ENCODE results near the gene CTNNBIP1.
"Not testable (repeated sequence)": the region's sequence is repeated elsewhere in the genome, so short reads cannot be mapped to it uniquely, and the experiment has no call there.

Gene CTNNBIP1

DNA sequence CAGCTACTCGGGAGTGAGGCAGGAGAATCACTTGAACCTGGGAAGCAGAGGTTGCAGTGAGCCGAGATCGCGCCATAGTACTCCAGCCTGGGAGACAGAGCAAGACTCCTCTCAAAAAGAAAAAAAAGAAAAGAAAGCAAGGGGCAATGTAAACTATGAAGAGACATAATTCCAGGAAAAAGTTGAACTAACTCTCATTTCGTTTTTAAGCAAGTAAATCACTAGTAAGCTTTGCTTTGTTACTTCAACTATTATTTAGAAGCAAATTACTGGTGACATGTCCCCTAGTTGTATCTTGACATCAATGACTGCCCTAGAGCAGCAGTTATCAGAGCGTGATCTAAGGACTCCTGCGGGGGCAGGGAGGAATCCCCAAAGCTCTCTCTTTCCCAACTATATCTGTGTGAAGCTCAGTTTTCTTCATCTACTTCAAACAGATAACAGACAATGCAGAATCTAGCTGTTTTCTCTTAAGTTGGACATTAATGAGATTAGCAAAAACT, 105.0 kb downstream of the CTNNBIP1 start:
- no peak overlapping the region for H3K4me3 ChIP-seq (ENCODE audit: low read depth, low read length)
- TF ChIP-seq, protein P1, sequence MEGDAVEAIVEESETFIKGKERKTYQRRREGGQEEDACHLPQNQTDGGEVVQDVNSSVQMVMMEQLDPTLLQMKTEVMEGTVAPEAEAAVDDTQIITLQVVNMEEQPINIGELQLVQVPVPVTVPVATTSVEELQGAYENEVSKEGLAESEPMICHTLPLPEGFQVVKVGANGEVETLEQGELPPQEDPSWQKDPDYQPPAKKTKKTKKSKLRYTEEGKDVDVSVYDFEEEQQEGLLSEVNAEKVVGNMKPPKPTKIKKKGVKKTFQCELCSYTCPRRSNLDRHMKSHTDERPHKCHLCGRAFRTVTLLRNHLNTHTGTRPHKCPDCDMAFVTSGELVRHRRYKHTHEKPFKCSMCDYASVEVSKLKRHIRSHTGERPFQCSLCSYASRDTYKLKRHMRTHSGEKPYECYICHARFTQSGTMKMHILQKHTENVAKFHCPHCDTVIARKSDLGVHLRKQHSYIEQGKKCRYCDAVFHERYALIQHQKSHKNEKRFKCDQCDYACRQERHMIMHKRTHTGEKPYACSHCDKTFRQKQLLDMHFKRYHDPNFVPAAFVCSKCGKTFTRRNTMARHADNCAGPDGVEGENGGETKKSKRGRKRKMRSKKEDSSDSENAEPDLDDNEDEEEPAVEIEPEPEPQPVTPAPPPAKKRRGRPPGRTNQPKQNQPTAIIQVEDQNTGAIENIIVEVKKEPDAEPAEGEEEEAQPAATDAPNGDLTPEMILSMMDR (IDR thresholded peaks at IDR 0.05; ENCODE audit: insufficient read depth, low read depth, low read length, missing control alignments): no peak
- no peak for DNase-seq (ENCODE audit: low read depth)

DNA sequence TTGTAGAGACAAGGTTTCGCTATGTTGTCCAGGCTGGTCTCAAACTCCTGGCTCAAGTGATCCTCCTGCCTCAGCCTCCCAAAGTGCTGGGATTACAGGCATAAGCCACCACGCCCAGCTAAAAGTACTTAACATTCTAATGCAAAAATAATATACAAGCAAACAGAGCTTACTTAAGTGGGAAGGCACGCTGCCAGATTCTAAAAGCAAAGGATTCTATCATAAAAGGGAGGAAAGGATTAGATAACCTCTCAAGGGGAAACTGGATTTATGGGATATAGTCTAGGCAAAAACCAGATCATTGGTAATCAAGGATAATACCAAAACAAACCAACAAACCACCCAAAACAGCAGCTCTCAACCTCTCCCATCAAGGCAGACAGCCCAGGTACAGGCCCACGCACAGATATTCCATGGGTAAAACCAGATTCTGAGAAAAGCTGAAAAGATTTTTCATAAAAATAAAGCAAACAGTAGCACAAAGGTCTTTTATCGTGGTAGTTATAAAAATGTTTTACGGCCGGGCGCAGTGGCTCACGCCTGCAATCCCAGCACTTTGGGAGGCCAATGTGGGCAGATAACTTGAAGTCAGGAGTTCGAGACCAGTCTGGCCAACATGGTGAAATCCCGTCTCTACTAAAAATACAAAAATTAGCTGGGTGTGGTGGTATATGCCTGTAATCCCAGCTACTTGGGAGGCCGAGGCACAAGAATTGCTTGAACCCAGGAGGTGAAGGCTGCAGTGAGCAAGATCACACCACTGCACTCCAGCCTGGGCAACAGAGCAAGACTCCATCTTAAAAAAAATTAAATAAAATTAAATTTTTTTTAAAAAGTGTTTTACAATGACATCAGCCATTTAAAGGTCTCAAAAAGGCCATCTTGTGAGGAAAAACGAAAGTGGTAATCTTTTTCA, 106.8 kb downstream of the CTNNBIP1 start:
- H3K4me3 ChIP-seq (ENCODE audit: low read depth, low read length); DNase-seq (ENCODE audit: low read depth): not testable (repeated sequence)

DNA sequence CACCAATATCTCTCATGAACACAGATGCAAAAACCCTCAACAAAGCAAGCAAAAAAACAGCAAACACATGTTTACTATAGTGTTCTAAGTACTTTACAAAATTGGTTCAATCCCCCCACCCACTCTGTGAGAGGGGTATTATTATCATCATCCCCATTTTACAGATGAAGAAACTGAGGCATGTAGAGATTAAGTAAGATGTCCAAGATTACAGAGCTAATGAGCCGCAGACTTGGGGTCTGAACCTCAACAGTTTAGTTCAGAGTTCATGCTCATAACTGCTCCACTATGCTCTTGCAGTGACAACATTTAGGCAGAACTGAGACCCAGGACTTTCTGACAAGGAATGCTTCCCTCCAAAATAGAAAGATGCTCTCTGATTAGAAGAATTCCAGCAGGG, 108.2 kb downstream of the CTNNBIP1 start:
- no peak overlapping the region for H3K4me3 ChIP-seq (ENCODE audit: low read depth, low read length)
- DNase-seq (ENCODE audit: low read depth): no peak
- TF ChIP-seq, protein P1 (IDR thresholded peaks at IDR 0.05; ENCODE audit: insufficient read depth, low read depth, low read length, missing control alignments): no peak
